ENCODE data around the gene SOD3. TPM values are rescaled to one million over a fixed set of nuclear protein-coding genes. Genes with fewer than 3 reads are reported as not detected.

SOD3 gene
- total RNA-seq, 2 experiments from 2014 or later, result not detected

GRCh38 chr4:24843096-24843495, 47.7 kb downstream of the SOD3 start:
- ChIA-PET POLR2A (no interaction called here), CTCF (no interaction called here)
- no peaks in the 10 kb centered on the region for H3K9me3 Mint-ChIP-seq
- no peak for DNase-seq
- no peak overlapping the region for H3K27ac Mint-ChIP-seq
- H3K4me3 Mint-ChIP-seq, result no peak overlapping the region
- no peaks in the 10 kb centered on the region for H3K36me3 Mint-ChIP-seq (ENCODE audit: low read depth)
- no peaks in the 10 kb centered on the region for H3K4me1 Mint-ChIP-seq
- H3K27me3 Mint-ChIP-seq, result no peaks in the 10 kb centered on the region

GRCh38 chr4:24845132-24845531, 49.8 kb downstream of the SOD3 start:
- Mint-ChIP-seq H3K9me3 (no peaks in the 10 kb centered on the region), H3K4me1 (no peaks in the 10 kb centered on the region), H3K27ac (no peak overlapping the region), H3K4me3 (no peak overlapping the region), H3K27me3 (no peaks in the 10 kb centered on the region), H3K36me3 (ENCODE audit: low read depth) (no peaks in the 10 kb centered on the region)
- ChIA-PET CTCF (no interaction called here), POLR2A (no interaction called here)
- no peak for DNase-seq

GRCh38 chr4:24845902-24846301, 50.5 kb downstream of the SOD3 start:
- no peaks in the 10 kb centered on the region for H3K4me1 Mint-ChIP-seq
- CTCF ChIA-PET, result interaction anchor here (0.6 kb wide), 1 partner anchor 449 kb away, joined by 3 read pairs; no protein-coding TSS in a partner anchor
- no peak overlapping the region for H3K4me3 Mint-ChIP-seq
- H3K36me3 Mint-ChIP-seq (ENCODE audit: low read depth), result no peaks in the 10 kb centered on the region
- H3K27me3 Mint-ChIP-seq, result no peaks in the 10 kb centered on the region
- no peak for DNase-seq
- POLR2A ChIA-PET, result no interaction called here
- H3K27ac Mint-ChIP-seq, result no peak overlapping the region
- H3K9me3 Mint-ChIP-seq, result no peaks in the 10 kb centered on the region

DNA sequence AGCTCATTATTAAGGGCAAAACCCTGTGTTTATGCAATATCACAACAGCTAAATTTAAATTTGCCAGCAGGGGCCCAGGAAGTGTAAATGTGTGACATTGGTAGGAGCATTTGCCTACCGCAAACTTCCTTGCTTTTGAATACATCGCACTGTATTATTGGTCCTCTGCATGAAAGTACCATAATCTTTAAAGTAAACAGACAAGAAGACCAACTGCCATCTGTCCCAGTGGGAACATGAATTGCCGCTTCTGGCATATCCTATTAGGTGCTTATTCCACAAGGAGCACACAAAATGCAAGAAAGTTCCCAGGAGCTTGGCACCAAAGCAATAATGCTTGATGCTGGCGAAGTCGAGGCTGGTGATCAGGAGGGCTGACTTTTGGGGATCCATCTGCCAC, 51.3 kb downstream of the SOD3 start:
- H3K36me3 Mint-ChIP-seq (ENCODE audit: low read depth), result no peaks in the 10 kb centered on the region
- H3K9me3 Mint-ChIP-seq, result no peaks in the 10 kb centered on the region
- DNase-seq, result no peak
- H3K4me1 Mint-ChIP-seq, result no peaks in the 10 kb centered on the region
- no peak overlapping the region for H3K4me3 Mint-ChIP-seq
- POLR2A ChIA-PET, result no interaction called here
- no peak overlapping the region for H3K27ac Mint-ChIP-seq
- CTCF ChIA-PET, result no interaction called here
- no peaks in the 10 kb centered on the region for H3K27me3 Mint-ChIP-seq

DNA sequence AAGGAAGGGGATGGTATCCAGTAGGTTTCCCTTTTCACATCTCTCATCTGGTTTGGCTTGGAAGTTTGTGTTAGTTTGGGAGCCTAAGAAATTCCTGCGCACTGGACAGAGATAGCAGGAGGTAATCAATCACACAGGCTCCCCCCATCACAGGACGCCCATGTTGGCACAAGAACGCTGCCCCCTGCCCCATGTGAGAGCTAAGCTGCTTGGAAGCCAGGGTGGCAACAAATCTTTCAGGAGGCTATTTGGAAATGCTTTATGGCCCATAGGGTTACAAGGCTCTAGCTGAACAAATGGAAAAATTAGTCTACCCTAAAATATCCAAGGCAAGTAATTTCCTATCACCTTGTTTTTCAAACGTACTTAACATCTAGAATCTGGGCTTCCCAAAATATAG, 54.0 kb downstream of the SOD3 start:
- no peak for DNase-seq
- H3K4me3 Mint-ChIP-seq, result no peak overlapping the region
- H3K27me3 Mint-ChIP-seq, result no peaks in the 10 kb centered on the region
- POLR2A ChIA-PET, result no interaction called here
- no peaks in the 10 kb centered on the region for H3K4me1 Mint-ChIP-seq
- no peaks in the 10 kb centered on the region for H3K36me3 Mint-ChIP-seq (ENCODE audit: low read depth)
- CTCF ChIA-PET, result no interaction called here
- no peak overlapping the region for H3K27ac Mint-ChIP-seq
- H3K9me3 Mint-ChIP-seq, result no peaks in the 10 kb centered on the region

DNA sequence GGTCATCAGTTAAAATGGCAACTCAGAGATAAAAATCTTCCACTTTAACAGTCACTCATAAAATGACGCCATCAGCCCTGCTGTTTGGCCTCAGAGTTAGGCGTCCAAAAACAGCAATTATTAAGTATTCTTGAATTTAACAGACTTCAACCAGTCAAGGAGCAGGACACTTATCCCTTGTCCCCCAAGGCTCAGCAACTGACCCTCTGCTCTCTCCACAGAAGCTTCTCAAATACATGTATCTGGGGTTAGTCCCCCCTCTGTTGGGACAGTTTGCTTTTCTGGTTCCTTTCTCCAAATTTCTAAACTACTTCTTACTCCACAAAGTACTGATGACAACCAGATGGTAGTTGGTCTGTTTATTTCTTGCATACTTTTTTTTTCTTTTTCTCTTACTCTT, 54.4 kb downstream of the SOD3 start:
- no peaks in the 10 kb centered on the region for H3K9me3 Mint-ChIP-seq
- CTCF ChIA-PET, result no interaction called here
- POLR2A ChIA-PET, result no interaction called here
- H3K27ac Mint-ChIP-seq, result no peak overlapping the region
- no peak overlapping the region for H3K4me3 Mint-ChIP-seq
- no peaks in the 10 kb centered on the region for H3K4me1 Mint-ChIP-seq
- H3K27me3 Mint-ChIP-seq, result no peaks in the 10 kb centered on the region
- H3K36me3 Mint-ChIP-seq (ENCODE audit: low read depth), result no peaks in the 10 kb centered on the region
- no peak for DNase-seq

Other genes with a start within 250 kb of the SOD3 start
- 100 to 1,000 TPM; 185 to 187 TPM for gene DHX15, start 211.0 kb upstream of the SOD3 start, total RNA-seq
- not detected for gene CCDC149, start 117.5 kb downstream of the SOD3 start, total RNA-seq
- gene LGI2, start 235.4 kb downstream of the SOD3 start, total RNA-seq, result not detected